ENCODE results near the gene PNN. TPM values are rescaled to one million over a fixed set of nuclear protein-coding genes. Genes with fewer than 3 reads are reported as not detected.

The PNN gene
- total and polyA plus RNA-seq, 9 of the 15 experiments (the other 6 are each of a cell fraction or from before 2014, with no cell fraction given): 30.2 to 188 (median 69.7) TPM

GRCh38 chr14:39138440-39138839 lies 36.6 kb upstream of the PNN start:
- peak; percentile 34; the same call in 1 of the 2 replicates for TF ChIP-seq L3MBTL2 (IDR thresholded peaks at IDR 0.05)
- no peak for TF ChIP-seq ZNF124 (CRISPR knock-in tag; IDR thresholded peaks at IDR 0.05)
- no peaks in the 10 kb centered on the region for H3K27me3 ChIP-seq (ENCODE audit: control insufficient read depth in 2 of 2, insufficient read depth in 2 of 2, low read length in 2 of 2)
- WGBS (ENCODE audit: insufficient coverage, low coverage, missing lambda C conversion rate): 60% methylated on average over 1 of the region's 1 CpG
- BruUV-seq (replicated peaks): no TSS peak
- no peaks in the 10 kb centered on the region for H4K20me1 ChIP-seq (replicated peaks; ENCODE audit: control insufficient read depth, insufficient read depth, low read length)
- no peaks in the 10 kb centered on the region; the same call in 1 of the 2 replicates for H3K9me3 ChIP-seq (replicated peaks; ENCODE audit: control insufficient read depth, insufficient read depth, low read depth, low read length)
- no peak overlapping the region for H3K4me3 ChIP-seq
- no peaks in the 10 kb centered on the region; a peak in 2 of 5 replicates for H3K4me1 ChIP-seq (replicated peaks in 1 of 2; ENCODE audit: control insufficient read depth in 2 of 2, insufficient read depth in 2 of 2, low read length in 2 of 2)
- no peak overlapping the region for H3K27ac ChIP-seq (ENCODE audit: extremely low read depth, low read depth, low read length)
- no peak; the same call in 2 of the 3 replicates for ATAC-seq
- no peak for DNase-seq (ENCODE audit: extremely low read depth in 1 of 4, low spot score in 3 of 4)
- no peaks in the 10 kb centered on the region for H3K9me1 ChIP-seq (ENCODE audit: control insufficient read depth, insufficient read depth, low read length)
- no peak overlapping the region for H3K9ac ChIP-seq (ENCODE audit: insufficient read depth in 1 of 2, low read depth in 2 of 2, low read length in 2 of 2)
- POLR2A ChIA-PET: interaction anchor here (1.5 kb wide), 1 partner anchor 23 kb away, joined by 4 read pairs; no protein-coding TSS in a partner anchor
- intact Hi-C loops (cut with micrococcal nuclease) (no loop called here), in situ Hi-C loops (cut with MboI) (no loop called here)
- H3K79me2 ChIP-seq (ENCODE audit: control insufficient read depth, insufficient read depth, low read length): no peaks in the 10 kb centered on the region
- no peak for FAIRE-seq
- CTCF ChIA-PET (ENCODE audit: low intra/inter-chr PET ratio): no interaction called here
- no peak overlapping the region for H3K4me2 ChIP-seq (ENCODE audit: insufficient read depth, low read length)
- H3K36me3 ChIP-seq (ENCODE audit: control insufficient read depth, insufficient read depth, low read length): peaks cover 38% of the 10 kb centered on the region
- H2AFZ ChIP-seq (ENCODE audit: low read depth, low read length): no peak overlapping the region

- in situ Hi-C loops (cut with MboI): no loop called here
Observed at GRCh38 chr14:39140170-39140569, 34.9 kb upstream of the PNN start.

More at GRCh38 chr14:39140170-39140569, 34.9 kb upstream of the PNN start:
- ATAC-seq: no peak
- no peak for DNase-seq (ENCODE audit: extremely low read depth in 1 of 4, low spot score in 3 of 4)
- no peaks in the 10 kb centered on the region for H4K20me1 ChIP-seq (replicated peaks; ENCODE audit: control insufficient read depth, insufficient read depth, low read length)
- no peaks in the 10 kb centered on the region for H3K9me1 ChIP-seq (ENCODE audit: control insufficient read depth, insufficient read depth, low read length)
- H3K9ac ChIP-seq (ENCODE audit: insufficient read depth in 1 of 2, low read depth in 2 of 2, low read length in 2 of 2): no peak overlapping the region
- FAIRE-seq: no peak
- H3K4me2 ChIP-seq (ENCODE audit: insufficient read depth, low read length): no peak overlapping the region
- H3K36me3 ChIP-seq (ENCODE audit: control insufficient read depth, insufficient read depth, low read length): peaks cover 23% of the 10 kb centered on the region; the same call in 2 of the 3 replicates
- CTCF ChIA-PET (ENCODE audit: low intra/inter-chr PET ratio): no interaction called here
- no peak overlapping the region for H3K27ac ChIP-seq (ENCODE audit: extremely low read depth, low read depth, low read length)
- POLR2A ChIA-PET: no interaction called here
- no peaks in the 10 kb centered on the region for H3K27me3 ChIP-seq (ENCODE audit: control insufficient read depth in 2 of 2, insufficient read depth in 2 of 2, low read length in 2 of 2)
- H3K4me3 ChIP-seq: no peak overlapping the region
- no peak overlapping the region for H2AFZ ChIP-seq (ENCODE audit: low read depth, low read length)
- WGBS (ENCODE audit: insufficient coverage, low coverage, missing lambda C conversion rate): 86% methylated on average over 3 of the region's 3 CpGs
- no peak for TF ChIP-seq HDGF (IDR thresholded peaks at IDR 0.05)
- TF ChIP-seq KLF16 (IDR thresholded peaks at IDR 0.05): no peak
- no peak for TF ChIP-seq ZNF695 (CRISPR knock-in tag; IDR thresholded peaks at IDR 0.05)
- TF ChIP-seq NR2C1 (IDR thresholded peaks at IDR 0.05): no peak
- TF ChIP-seq NR2C1 (tag; IDR thresholded peaks at IDR 0.05): no peak
- no peak for TF ChIP-seq ZNF41 (CRISPR knock-in tag; conservative IDR thresholded peaks at IDR 0.05)
- no peak for TF ChIP-seq GTF3C2 (IDR thresholded peaks at IDR 0.05; ENCODE audit: borderline replicate concordance, extremely low read depth, insufficient read length)
- no peak for TF ChIP-seq RUNX1 (IDR thresholded peaks at IDR 0.05; ENCODE audit: low read depth)
- H3K79me2 ChIP-seq (ENCODE audit: control insufficient read depth, insufficient read depth, low read length): no peaks in the 10 kb centered on the region
- no TSS peak for BruUV-seq (replicated peaks)
- H3K9me3 ChIP-seq (replicated peaks; ENCODE audit: control insufficient read depth, insufficient read depth, low read depth, low read length): no peaks in the 10 kb centered on the region; the same call in 1 of the 2 replicates
- H3K4me1 ChIP-seq (replicated peaks in 1 of 2; ENCODE audit: control insufficient read depth in 2 of 2, insufficient read depth in 2 of 2, low read length in 2 of 2): peaks cover 0 to 1% of the 10 kb centered on the region in 2 experiments; a peak in 2 of 5 replicates
- intact Hi-C loops (cut with micrococcal nuclease): no loop called here

Data from K562 (cell line).